Measurements from ENCODE around the gene PHACTR3. TPM values are rescaled to one million over a fixed set of nuclear protein-coding genes. Genes with fewer than 3 reads are reported as not detected.

PHACTR3 gene
- polyA plus RNA-seq, 1 experiment = not detected

- ChIA-PET POLR2A (no interaction called here), CTCF (no interaction called here)
- Histone ChIP-seq H3K27me3 (ENCODE audit: control insufficient read depth, insufficient read depth, low read length) (no peaks in the 10 kb centered on the region), H3K9me3 (ENCODE audit: control insufficient read depth, insufficient read depth, low read length) (peaks cover 22% of the 10 kb centered on the region), H3K27ac (ENCODE audit: low read depth, low read length) (no peak overlapping the region), H3K4me3 (ENCODE audit: low read depth, low read length) (no peak overlapping the region)
- no peak for TF ChIP-seq CTCF (IDR thresholded peaks at IDR 0.05; ENCODE audit: low read depth, low read length)
- no peak for DNase-seq (ENCODE audit: low read depth, low spot score)
Measured at GRCh38 chr20:59690101-59690500, 85.8 kb downstream of the PHACTR3 start.

- H3K27ac ChIP-seq (ENCODE audit: low read depth, low read length) = no peak overlapping the region
- no peak for DNase-seq (ENCODE audit: low read depth, low spot score)
- TF ChIP-seq CTCF (IDR thresholded peaks at IDR 0.05; ENCODE audit: low read depth, low read length) = no peak
- ChIA-PET CTCF (no interaction called here), POLR2A (no interaction called here)
- H3K9me3 ChIP-seq (ENCODE audit: control insufficient read depth, insufficient read depth, low read length) = peaks cover 15% of the 10 kb centered on the region
- no peak overlapping the region for H3K4me3 ChIP-seq (ENCODE audit: low read depth, low read length)
- no peaks in the 10 kb centered on the region for H3K27me3 ChIP-seq (ENCODE audit: control insufficient read depth, insufficient read depth, low read length)
Measured at GRCh38 chr20:59690976-59691375, 86.6 kb downstream of the PHACTR3 start.

DNA sequence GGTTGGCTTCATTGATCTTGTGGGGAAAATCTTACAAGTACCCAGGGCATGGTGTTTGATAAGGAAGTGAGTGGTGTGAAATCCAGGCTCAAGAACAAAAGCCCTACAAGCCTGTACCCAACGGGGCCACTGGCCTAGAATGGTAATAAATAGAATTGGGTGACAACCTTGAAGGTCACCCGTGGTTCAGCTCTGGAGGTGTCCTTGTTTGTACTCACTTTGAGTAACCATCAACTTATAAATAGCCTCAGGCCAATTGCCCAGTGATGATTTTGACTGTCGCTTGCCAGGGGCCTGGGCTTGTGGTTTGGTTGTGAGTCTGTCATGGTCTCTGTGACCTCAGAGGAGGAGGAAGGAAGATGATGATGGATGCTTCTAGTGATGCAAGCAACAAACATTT lies 87.8 kb downstream of the PHACTR3 start:
- Histone ChIP-seq H3K4me3 (ENCODE audit: low read depth, low read length) (no peak overlapping the region), H3K9me3 (ENCODE audit: control insufficient read depth, insufficient read depth, low read length) (peaks cover 19% of the 10 kb centered on the region), H3K27ac (ENCODE audit: low read depth, low read length) (no peak overlapping the region), H3K27me3 (ENCODE audit: control insufficient read depth, insufficient read depth, low read length) (no peaks in the 10 kb centered on the region)
- ChIA-PET CTCF (no interaction called here), POLR2A (no interaction called here)
- TF ChIP-seq CTCF (IDR thresholded peaks at IDR 0.05; ENCODE audit: low read depth, low read length) = no peak
- no peak for DNase-seq (ENCODE audit: low read depth, low spot score)

GRCh38 chr20:59693587-59693986 lies 89.2 kb downstream of the PHACTR3 start:
- ChIA-PET CTCF (no interaction called here), POLR2A (no interaction called here)
- no peak for DNase-seq (ENCODE audit: low read depth, low spot score)
- H3K27ac ChIP-seq (ENCODE audit: low read depth, low read length) = no peak overlapping the region
- no peak for TF ChIP-seq CTCF (IDR thresholded peaks at IDR 0.05; ENCODE audit: low read depth, low read length)
- H3K27me3 ChIP-seq (ENCODE audit: control insufficient read depth, insufficient read depth, low read length) = no peaks in the 10 kb centered on the region
- H3K4me3 ChIP-seq (ENCODE audit: low read depth, low read length) = no peak overlapping the region
- H3K9me3 ChIP-seq (ENCODE audit: control insufficient read depth, insufficient read depth, low read length) = peaks cover 19% of the 10 kb centered on the region

- Histone ChIP-seq H3K27me3 (ENCODE audit: control insufficient read depth, insufficient read depth, low read length) (no peaks in the 10 kb centered on the region), H3K4me3 (ENCODE audit: low read depth, low read length) (no peak overlapping the region), H3K27ac (ENCODE audit: low read depth, low read length) (no peak overlapping the region), H3K9me3 (ENCODE audit: control insufficient read depth, insufficient read depth, low read length) (peaks cover 12% of the 10 kb centered on the region)
- ChIA-PET CTCF (no interaction called here), POLR2A (no interaction called here)
- DNase-seq (ENCODE audit: low read depth, low spot score) = no peak
- TF ChIP-seq CTCF (IDR thresholded peaks at IDR 0.05; ENCODE audit: low read depth, low read length) = no peak
Measured at GRCh38 chr20:59696476-59696875, 92.1 kb downstream of the PHACTR3 start.

Data from AG04450 (cell line).